Nephron progenitor cell (in vitro differentiated cells): Measurements from ENCODE around the gene OPTC.

Experiments
- DNase-seq: peaks from one replicate; pipeline ENCODE4 v3.0.0; 2021
- H3K27ac Mint-ChIP-seq: 2 replicates; pipeline ENCODE4 v1.8.0; 2021; ENCODE audit warnings: mild to moderate bottlenecking, moderate library complexity, mixed read lengths
- H3K27me3 Mint-ChIP-seq: 2 replicates; pipeline ENCODE4 v1.8.0; 2021; ENCODE audit warnings: mild to moderate bottlenecking, low read depth, mixed read lengths; ENCODE audit not compliant: poor library complexity
- H3K36me3 Mint-ChIP-seq: 2 replicates; pipeline ENCODE4 v1.8.0; 2021; ENCODE audit warnings: low read depth, mixed read lengths
- H3K4me1 Mint-ChIP-seq: 2 replicates; pipeline ENCODE4 v1.8.0; 2021; ENCODE audit warnings: mixed read lengths
- H3K4me3 Mint-ChIP-seq: 2 replicates; pipeline ENCODE4 v1.8.0; 2021; ENCODE audit warnings: mild to moderate bottlenecking, moderate library complexity, mixed read lengths
- H3K9me3 Mint-ChIP-seq: 2 replicates; pipeline ENCODE4 v1.8.0; 2021; ENCODE audit warnings: mild to moderate bottlenecking, moderate library complexity, mixed read lengths
- CTCF ChIP-seq: fragments of 200-600 bp; sonication (generic); IDR thresholded peaks from 2 replicates; pipeline ENCODE4 v1.5.0; 2021; ENCODE audit warnings: antibody characterized with exemption

Gene OPTC

DNA sequence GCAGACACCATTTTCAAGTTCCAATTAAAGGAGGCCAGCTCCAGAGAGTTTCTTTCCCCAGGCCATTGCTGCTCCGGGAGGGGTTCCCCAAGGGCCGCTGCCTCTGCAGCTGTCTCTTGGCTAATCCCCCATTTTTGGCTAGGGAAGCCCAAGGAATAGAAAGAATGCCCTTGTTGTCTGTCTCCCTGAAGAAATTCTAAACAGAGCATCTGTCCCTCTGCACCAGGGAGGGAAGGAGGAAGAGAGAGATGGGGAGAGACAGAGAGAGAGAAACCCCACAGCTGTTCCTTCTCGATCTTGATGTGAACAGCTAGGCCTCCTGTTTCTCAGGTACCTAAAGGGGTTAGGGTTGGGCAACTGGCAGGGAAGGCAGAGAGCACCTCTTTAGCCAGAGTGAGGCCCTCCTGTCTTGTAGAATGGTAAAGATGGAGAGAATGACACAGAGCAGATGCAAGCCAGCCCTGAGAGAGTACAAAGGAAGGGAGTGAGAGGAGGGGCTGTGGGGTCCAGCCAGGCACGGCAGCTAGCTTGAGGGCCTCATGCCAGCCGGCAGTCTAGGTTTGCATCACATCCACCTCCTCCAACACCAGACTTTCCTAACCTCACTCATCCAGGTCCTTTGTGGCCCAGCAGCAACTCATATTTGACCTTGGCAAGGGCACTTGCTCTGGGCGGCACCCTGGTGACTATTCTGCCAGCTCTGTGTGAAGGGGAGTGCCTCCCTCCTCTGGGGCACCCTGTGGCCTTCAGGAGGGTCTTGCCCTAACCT, 13.1 kb downstream of the OPTC start:
- Mint-ChIP-seq H3K9me3 (no peaks in the 10 kb centered on the region), H3K36me3 (no peaks in the 10 kb centered on the region), H3K4me1 (peaks cover 62% of the 10 kb centered on the region), H3K27me3 (peaks cover 39% of the 10 kb centered on the region), H3K27ac (peak overlapping the region; percentile 46), H3K4me3 (peak overlapping the region; percentile 60)
- no peak for TF ChIP-seq CTCF
- DNase-seq: no peak

GRCh38 chr1:203507759-203508158, 13.8 kb downstream of the OPTC start:
- Mint-ChIP-seq H3K4me1 (peaks cover 69% of the 10 kb centered on the region), H3K36me3 (no peaks in the 10 kb centered on the region), H3K9me3 (no peaks in the 10 kb centered on the region), H3K27ac (no peak overlapping the region), H3K4me3 (no peak overlapping the region), H3K27me3 (peaks cover 38% of the 10 kb centered on the region)
- no peak for TF ChIP-seq CTCF
- DNase-seq: no peak

- H3K9me3 Mint-ChIP-seq: no peaks in the 10 kb centered on the region
- peaks cover 77% of the 10 kb centered on the region for H3K4me1 Mint-ChIP-seq
- H3K27ac Mint-ChIP-seq: no peak overlapping the region
- peak; percentile 34 for DNase-seq
- no peaks in the 10 kb centered on the region for H3K36me3 Mint-ChIP-seq
- TF ChIP-seq CTCF: no peak
- H3K4me3 Mint-ChIP-seq: peak overlapping the region; percentile 12
- H3K27me3 Mint-ChIP-seq: peaks cover 38% of the 10 kb centered on the region
Observed at GRCh38 chr1:203508463-203509073, 14.6 kb downstream of the OPTC start.

- no peaks in the 10 kb centered on the region for H3K9me3 Mint-ChIP-seq
Observed at GRCh38 chr1:203509135-203509534, 15.2 kb downstream of the OPTC start.

GRCh38 chr1:203511513-203511912, 17.6 kb downstream of the OPTC start:
- DNase-seq: no peak
- no peak overlapping the region for H3K4me3 Mint-ChIP-seq
- no peaks in the 10 kb centered on the region for H3K9me3 Mint-ChIP-seq
- TF ChIP-seq CTCF: no peak
- H3K27me3 Mint-ChIP-seq: peaks cover 50% of the 10 kb centered on the region
- no peak overlapping the region for H3K27ac Mint-ChIP-seq
- H3K36me3 Mint-ChIP-seq: no peaks in the 10 kb centered on the region
- peaks cover 89% of the 10 kb centered on the region for H3K4me1 Mint-ChIP-seq

More at GRCh38 chr1:203509135-203509534, 15.2 kb downstream of the OPTC start:
- Mint-ChIP-seq H3K4me3 (no peak overlapping the region), H3K36me3 (no peaks in the 10 kb centered on the region), H3K27ac (no peak overlapping the region), H3K4me1 (peaks cover 83% of the 10 kb centered on the region), H3K27me3 (peaks cover 40% of the 10 kb centered on the region)
- DNase-seq: no peak
- TF ChIP-seq CTCF: no peak

GRCh38 chr1:203511930-203512329, 18.0 kb downstream of the OPTC start:
- peaks cover 89% of the 10 kb centered on the region for H3K4me1 Mint-ChIP-seq
- H3K27ac Mint-ChIP-seq: no peak overlapping the region
- H3K36me3 Mint-ChIP-seq: no peaks in the 10 kb centered on the region
- H3K9me3 Mint-ChIP-seq: no peaks in the 10 kb centered on the region
- H3K4me3 Mint-ChIP-seq: no peak overlapping the region
- no peak for DNase-seq
- H3K27me3 Mint-ChIP-seq: peaks cover 51% of the 10 kb centered on the region
- no peak for TF ChIP-seq CTCF
